HepG2 (cell line): ENCODE results near the gene GCLC. TPM values are rescaled to one million over a fixed set of nuclear protein-coding genes. Genes with fewer than 3 reads are reported as not detected.

Experiments used
- ATAC-seq: fragments of 200-7000 bp; cut with Tn5 transposase; 3 replicates; pipeline ENCODE4 v1.9.1; 2020; ENCODE audit warnings: mild to moderate bottlenecking, moderate library complexity
- BruUV-seq: library from RNA; stranded (reverse); fragments of 400-500 nt; replicated peaks from 2 replicates; lab custom pipeline; 2021; lab: Mats Ljungman, UMichigan
- CTCF ChIA-PET: fragments of 300-600 bp; formaldehyde crosslinking; extraction: SDS; loops from one replicate; lab custom pipeline; 2021; ENCODE audit warnings: low total read pairs, inconsistent platforms, low intra/inter-chr PET ratio; lab: Yijun Ruan, JAX
- POLR2A ChIA-PET: fragments of 350-600 bp; sonication (Branson Sonifier 250); formaldehyde crosslinking; loops from one replicate; lab custom pipeline; 2020; ENCODE audit warnings: antibody characterized with exemption, inconsistent platforms; lab: Yijun Ruan, JAX
- DNase-seq: peaks from one replicate; pipeline ENCODE4 v3.0.0-alpha.2; 2015; ENCODE audit warnings: low spot score
- FAIRE-seq: peaks from 3 replicates; lab custom pipeline; 2011; peaks lifted over from hg19 to GRCh38; lab: Jason Lieb, UNC
- H2AFZ ChIP-seq: one replicate; pipeline ENCODE4 v1.6.1; 2011; ENCODE audit warnings: low read length, inconsistent platforms
- H3K27ac ChIP-seq: fragments of 300-600 bp; 3 replicates; pipeline ENCODE4 v1.8.0; 2011; ENCODE audit warnings: mixed run types, mild to moderate bottlenecking, mixed read lengths, low read length, inconsistent platforms; ENCODE audit not compliant: insufficient read depth; ENCODE audit errors: extremely low read length
- H3K27me3 ChIP-seq, 2 experiments: fragments of 200-600 bp in 1 of 2; 2 replicates in 1 of 2; 3 replicates in 1 of 2; pipeline versions ENCODE4 v1.6.0 to v1.8.0; 2011; ENCODE audit warnings: low read length in 2 of 2, mild to moderate bottlenecking in 2 of 2, moderate library complexity in 2 of 2, inconsistent platforms in 1 of 2; ENCODE audit not compliant: insufficient read depth in 2 of 2, control insufficient read depth in 1 of 2
- H3K36me3 ChIP-seq, 2 experiments: fragments of 200-600 bp in 1 of 2; replicated peaks in 1 of 2; 2 replicates in 1 of 2; 3 replicates in 1 of 2; pipeline versions ENCODE4 v1.5.1 to v1.8.0; 2011; ENCODE audit warnings: low read length in 2 of 2, inconsistent platforms in 1 of 2; ENCODE audit not compliant: insufficient read depth in 2 of 2, control insufficient read depth in 1 of 2
- H3K4me1 ChIP-seq: 2 replicates; pipeline ENCODE4 v1.5.1; 2012; ENCODE audit warnings: low read length, inconsistent platforms; ENCODE audit not compliant: insufficient read depth
- H3K4me2 ChIP-seq: 2 replicates; pipeline ENCODE4 v1.6.0; 2011; ENCODE audit warnings: low read depth, low read length, inconsistent platforms
- H3K4me3 ChIP-seq, 3 experiments: fragments of 200-600 bp in 1 of 3; sonication (generic), shearing (Covaris generic) in 1 of 3; replicated peaks in 1 of 3; 2 replicates each; pipeline ENCODE4 v1.5.1; 2011 to 2016; ENCODE audit warnings: low read length in 3 of 3, inconsistent platforms in 2 of 3, low read depth in 2 of 3, mild to moderate bottlenecking in 2 of 3, control low read depth in 1 of 3, mixed read lengths in 1 of 3; ENCODE audit not compliant: insufficient read depth in 1 of 3
- H3K79me2 ChIP-seq: one replicate; pipeline ENCODE4 v1.6.1; 2011; ENCODE audit warnings: low read length, inconsistent platforms; ENCODE audit not compliant: insufficient read depth
- H3K9ac ChIP-seq: 2 replicates; pipeline ENCODE4 v1.6.0; 2011; ENCODE audit warnings: mild to moderate bottlenecking, low read depth, low read length, inconsistent platforms; ENCODE audit not compliant: insufficient read depth
- H3K9me3 ChIP-seq: 2 replicates; pipeline ENCODE4 v1.5.1; 2012; ENCODE audit warnings: mild to moderate bottlenecking, low read length
- H4K20me1 ChIP-seq: 2 replicates; pipeline ENCODE4 v1.6.0; 2011; ENCODE audit warnings: inconsistent platforms, mild to moderate bottlenecking, low read length, moderate library complexity; ENCODE audit not compliant: insufficient read depth
- EED ChIP-seq: sonication (generic); formaldehyde crosslinking; IDR thresholded peaks from 2 replicates; pipeline ENCODE4 v1.5.0; 2020; ENCODE audit warnings: mild to moderate bottlenecking, missing genetic modification reagents
- GFI1 ChIP-seq: sonication (generic); formaldehyde crosslinking; IDR thresholded peaks from 2 replicates; pipeline ENCODE4 v1.5.0; 2020; ENCODE audit warnings: missing genetic modification reagents, mild to moderate bottlenecking, borderline replicate concordance
- NFE2L2 ChIP-seq: fragments of 150-350 bp; IDR thresholded peaks from 2 replicates; pipeline ENCODE4 v1.6.1; 2014; ENCODE audit warnings: low read length
- SMAD9 ChIP-seq: sonication (generic); formaldehyde crosslinking; IDR thresholded peaks from 2 replicates; pipeline ENCODE4 v1.5.1; 2020; ENCODE audit warnings: mild to moderate bottlenecking, missing genetic modification reagents
- TRIM24 ChIP-seq: sonication (generic); formaldehyde crosslinking; IDR thresholded peaks from 2 replicates; pipeline ENCODE4 v1.8.0; 2022; ENCODE audit warnings: mild to moderate bottlenecking, missing genetic modification reagents
- ZIK1 ChIP-seq: sonication (generic); formaldehyde crosslinking; IDR thresholded peaks from 2 replicates; pipeline ENCODE4 v1.5.0; 2020; ENCODE audit warnings: mild to moderate bottlenecking, low read depth, missing genetic modification reagents, borderline replicate concordance
- ZNF207 ChIP-seq: fragments of 450-650 bp; IDR thresholded peaks from 2 replicates; pipeline ENCODE4 v1.6.1; 2016; ENCODE audit warnings: antibody characterized with exemption, borderline replicate concordance
- ZNF256 ChIP-seq: sonication (generic); formaldehyde crosslinking; conservative IDR thresholded peaks from 2 replicates; pipeline ENCODE4 v1.4.0; 2020; ENCODE audit warnings: missing genetic modification reagents
- ZNF335 ChIP-seq: sonication (generic); formaldehyde crosslinking; IDR thresholded peaks from 2 replicates; pipeline ENCODE4 v1.4.0; 2020; ENCODE audit warnings: missing genetic modification reagents
- ZNF343 ChIP-seq: sonication (generic); formaldehyde crosslinking; IDR thresholded peaks from 2 replicates; pipeline ENCODE4 v1.4.0; 2020; ENCODE audit warnings: mild to moderate bottlenecking, missing genetic modification reagents
- ZNF691 ChIP-seq: sonication (generic); formaldehyde crosslinking; IDR thresholded peaks from 2 replicates; pipeline ENCODE4 v1.4.0; 2020; ENCODE audit warnings: missing genetic modification reagents, low read depth, mild to moderate bottlenecking, borderline replicate concordance
- ZZZ3 ChIP-seq: sonication (generic); formaldehyde crosslinking; IDR thresholded peaks from 2 replicates; pipeline ENCODE4 v1.4.0; 2020; ENCODE audit warnings: missing genetic modification reagents, mild to moderate bottlenecking, borderline replicate concordance
- WGBS: methylation state at CpG from one replicate; pipeline ENCODE4 v1.1.6; 2017; ENCODE audit warnings: low lambda C conversion rate; 5-methylcytosine and 5-hydroxymethylcytosine counted together
- in situ Hi-C: cut with HindIII; loops from 2 replicates; pipeline ENCODE4 v1.10.0; 2017; ENCODE audit warnings: low pct_unique_long_range_greater_than_20kb; ENCODE audit not compliant: extremely low pct_ligation_motif_present
- intact Hi-C: fragments of 100-400 bp; cut with micrococcal nuclease; formaldehyde crosslinking; loops from one replicate; pipeline ENCODE4 v1.10.0; 2022; ENCODE audit not compliant: unreplicated experiment
- polyA plus RNA-seq, 8 experiments: library from polyadenylated mRNA; depleted of rRNA in 3 of 8; stranded (reverse) in 7 of 8; unstranded in 1 of 8; fragments of >200 nt; fragmentation: Illumina TruSeq in 4 of 8; extraction: Trizol in 4 of 8; gene quantifications; 2 replicates each; pipeline versions ENCODE4 v1.2.1 to v1.2.3, GENCODE V29; 2011 to 2016; ENCODE audit warnings: low read depth in 4 of 8, missing spikeins in 1 of 8, mixed read lengths in 1 of 8; ENCODE audit not compliant: insufficient read depth in 1 of 8
- total RNA-seq, 5 experiments: library from RNA; depleted of rRNA; stranded (reverse); fragments of >200 nt; fragmentation: Illumina TruSeq; extraction: Trizol; gene quantifications; 2 replicates each; pipeline ENCODE4 v1.2.3, GENCODE V29; 2016; ENCODE audit warnings: low read depth in 1 of 5
- TF ChIP-seq, protein P1 (sequence below): sonication (generic); formaldehyde crosslinking; IDR thresholded peaks from 2 replicates; pipeline ENCODE4 v1.8.0; 2022; ENCODE audit warnings: missing genetic modification reagents, mild to moderate bottlenecking, inconsistent platforms, borderline replicate concordance

GCLC gene
- total and polyA plus RNA-seq, 2 of the 13 experiments (the other 11 are each of a cell fraction or from before 2014, with no cell fraction given): 35.3 to 84.6 TPM

DNA sequence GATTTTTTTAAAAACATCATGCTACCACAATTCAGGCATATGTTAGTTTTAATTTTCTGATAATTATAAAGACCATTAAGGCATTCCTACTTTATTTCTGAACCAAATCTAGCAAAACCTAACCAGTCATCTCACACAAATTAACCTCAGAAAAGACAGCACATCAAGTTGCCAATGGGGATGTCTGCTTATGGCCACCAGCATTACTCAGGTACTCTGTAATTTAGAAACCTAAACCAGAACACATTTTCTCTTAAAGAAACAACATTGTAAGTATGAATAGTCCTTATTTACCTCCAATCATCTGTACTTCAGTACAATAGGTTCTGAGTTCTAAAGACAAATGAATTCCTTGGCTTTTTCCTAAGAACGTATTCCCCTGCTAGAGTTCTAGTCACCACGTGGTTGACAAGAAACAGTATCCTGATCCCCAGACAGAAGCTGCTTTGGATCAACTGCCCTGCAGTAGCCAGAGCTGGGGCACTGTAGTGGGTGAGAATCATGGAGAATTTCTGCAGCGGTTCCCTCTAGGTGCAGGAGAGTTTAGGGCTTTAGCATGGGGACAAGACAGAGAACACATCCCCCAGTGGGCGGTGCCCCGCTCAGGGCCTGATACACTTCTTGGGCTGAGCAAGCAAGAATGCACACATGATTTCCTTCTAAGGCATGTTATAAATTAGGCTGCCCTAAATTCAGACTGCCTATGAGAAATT lies 15.4 kb downstream of the GCLC start:
- ATAC-seq: no peak

More for the DNA sequence above, 15.4 kb downstream of the GCLC start:
- Histone ChIP-seq H3K9ac (no peak overlapping the region), H4K20me1 (peaks cover 34% of the 10 kb centered on the region; the same call in 1 of the 2 replicates), H3K27me3 (no peaks in the 10 kb centered on the region), H3K4me2 (no peak overlapping the region), H3K9me3 (no peaks in the 10 kb centered on the region), H3K36me3 (peaks cover 2 to 6% of the 10 kb centered on the region in 2 experiments; a peak in 2 of 5 replicates), H2AFZ (no peak overlapping the region), H3K27ac (no peak overlapping the region), H3K79me2 (peaks cover 98% of the 10 kb centered on the region), H3K4me1 (peaks cover 39% of the 10 kb centered on the region), H3K4me3 (no peak overlapping the region)
- DNase-seq (no peak), FAIRE-seq (no peak)
- intact Hi-C loops: loop anchor here (2.0 kb wide), 1 partner anchor 13 kb away; no protein-coding TSS in a partner anchor
- no peak for TF ChIP-seq GFI1 (CRISPR knock-in tag)
- TF ChIP-seq NFE2L2: no peak
- TF ChIP-seq ZNF343 (CRISPR knock-in tag): no peak
- no peak for TF ChIP-seq ZIK1 (CRISPR knock-in tag)
- TF ChIP-seq ZNF256 (CRISPR knock-in tag): no peak
- TF ChIP-seq ZZZ3: no peak
- no peak for TF ChIP-seq ZNF335
- TF ChIP-seq EED (CRISPR knock-in tag): no peak
- TF ChIP-seq TRIM24: no peak
- TF ChIP-seq, protein P1, sequence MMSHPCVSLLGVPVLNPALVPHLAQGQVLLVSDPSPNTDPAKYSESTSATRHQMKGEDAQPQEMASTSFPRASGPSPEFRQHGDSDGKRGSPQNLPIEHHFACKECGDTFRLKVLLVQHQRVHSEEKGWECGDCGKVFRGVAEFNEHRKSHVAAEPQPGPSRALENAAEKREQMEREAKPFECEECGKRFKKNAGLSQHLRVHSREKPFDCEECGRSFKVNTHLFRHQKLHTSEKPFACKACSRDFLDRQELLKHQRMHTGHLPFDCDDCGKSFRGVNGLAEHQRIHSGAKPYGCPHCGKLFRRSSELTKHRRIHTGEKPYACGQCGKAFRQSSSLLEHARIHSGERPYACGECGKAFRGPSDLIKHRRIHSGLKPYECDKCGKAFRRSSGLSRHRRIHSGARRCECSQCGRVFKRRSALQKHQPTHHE (CRISPR knock-in tag): no peak
- TF ChIP-seq SMAD9: no peak
- no peak for TF ChIP-seq ZNF207
- no peak for TF ChIP-seq ZNF691
- CTCF ChIA-PET: no interaction called here
- BruUV-seq: no TSS peak
- in situ Hi-C loops: no loop called here
- WGBS: 96% methylated on average over 5 of the region's 5 CpGs
- POLR2A ChIA-PET: no interaction called here
